Activated gamma-delta T cell treated with anti-CD3 and anti-CD28 coated beads, Interleukin-2, amount 50 U/mL, for 16 hours (primary cell): ENCODE data around the gene SUPT3H.
A peak's percentile ranks its signal among the peaks of the same experiment; 100 is the strongest.
"Not testable (repeated sequence)": the region's sequence is repeated elsewhere in the genome, so short reads cannot be mapped to it uniquely, and the experiment has no call there.

ENCODE experiments used
- DNase-seq: peaks from one replicate; pipeline ENCODE4 v3.0.0-alpha.2; 2020; ENCODE audit warnings: low read depth

The SUPT3H gene

GRCh38 chr6:45255434-45255833 is 122.3 kb downstream of the SUPT3H start:
- no peak for DNase-seq

- DNase-seq, result no peak
Observed at GRCh38 chr6:45254253-45254652, 123.5 kb downstream of the SUPT3H start.

GRCh38 chr6:45253453-45253852 is 124.3 kb downstream of the SUPT3H start:
- no peak for DNase-seq

- no peak for DNase-seq
Observed at GRCh38 chr6:45231660-45232059, 146.1 kb downstream of the SUPT3H start.

GRCh38 chr6:45229416-45229815 is 148.3 kb downstream of the SUPT3H start:
- DNase-seq, result no peak

GRCh38 chr6:45226081-45226480 is 151.7 kb downstream of the SUPT3H start:
- no peak for DNase-seq

GRCh38 chr6:45222380-45222779 is 155.4 kb downstream of the SUPT3H start:
- no peak for DNase-seq

GRCh38 chr6:45215759-45216158 is 162.0 kb downstream of the SUPT3H start:
- no peak for DNase-seq

- DNase-seq, result no peak
Observed at GRCh38 chr6:45212976-45213375, 164.8 kb downstream of the SUPT3H start.

- no peak for DNase-seq
Observed at GRCh38 chr6:45209762-45210161, 168.0 kb downstream of the SUPT3H start.

- DNase-seq, result no peak
Observed at GRCh38 chr6:45206793-45207492, 170.8 kb downstream of the SUPT3H start.

- DNase-seq, result no peak
Observed at GRCh38 chr6:45201484-45201883, 176.2 kb downstream of the SUPT3H start.

- DNase-seq, result no peak
Observed at GRCh38 chr6:45200510-45200909, 177.2 kb downstream of the SUPT3H start.

GRCh38 chr6:45199554-45199953 is 178.2 kb downstream of the SUPT3H start:
- no peak for DNase-seq

- DNase-seq, result no peak
Observed at GRCh38 chr6:45196121-45196520, 181.6 kb downstream of the SUPT3H start.

GRCh38 chr6:45195137-45195536 is 182.6 kb downstream of the SUPT3H start:
- DNase-seq, result no peak

- no peak for DNase-seq
Observed at GRCh38 chr6:45192556-45192955, 185.2 kb downstream of the SUPT3H start.

GRCh38 chr6:45191414-45191813 is 186.3 kb downstream of the SUPT3H start:
- no peak for DNase-seq

GRCh38 chr6:45187836-45188235 is 189.9 kb downstream of the SUPT3H start:
- DNase-seq, result no peak

GRCh38 chr6:45185403-45186251 is 192.1 kb downstream of the SUPT3H start:
- peak; percentile 3 for DNase-seq

GRCh38 chr6:45184937-45185336 is 192.8 kb downstream of the SUPT3H start:
- DNase-seq, result no peak

- no peak for DNase-seq
Observed at GRCh38 chr6:45184040-45184439, 193.7 kb downstream of the SUPT3H start.

GRCh38 chr6:45176373-45176772 is 201.4 kb downstream of the SUPT3H start:
- DNase-seq, result not testable (repeated sequence)
